Measurements from ENCODE around the gene CRIP3. TPM values are rescaled to one million over a fixed set of nuclear protein-coding genes. Genes with fewer than 3 reads are reported as not detected.

The CRIP3 gene
- total and polyA plus RNA-seq, 2 of the 13 experiments (the other 11 are each of a cell fraction or from before 2014, with no cell fraction given) = 6.3 to 9.3 TPM

DNA sequence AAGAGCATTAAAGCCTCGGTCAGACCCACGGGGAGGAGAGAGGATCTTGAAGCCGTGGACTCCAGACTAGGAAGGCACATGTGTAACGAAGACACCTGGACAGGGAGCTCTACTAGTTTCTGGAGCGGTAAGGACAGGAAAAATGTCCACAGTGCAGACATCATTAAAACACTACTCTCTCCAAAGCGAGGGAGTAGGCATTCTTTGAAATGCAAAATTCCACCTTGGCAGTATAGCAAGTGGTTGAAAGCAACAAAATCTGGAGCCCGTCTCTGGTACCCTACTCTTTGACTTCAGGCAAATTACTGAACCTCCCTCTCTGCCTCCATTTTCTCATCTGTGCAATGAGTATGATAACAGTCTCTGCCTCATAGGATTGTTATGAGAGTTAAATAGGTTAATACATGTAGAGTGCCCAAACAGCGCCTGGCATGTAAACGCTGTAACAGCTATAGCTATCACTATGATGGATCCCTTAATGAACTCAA lies 408 bp upstream of the CRIP3 start (continued):
- TF ChIP-seq, protein P1, sequence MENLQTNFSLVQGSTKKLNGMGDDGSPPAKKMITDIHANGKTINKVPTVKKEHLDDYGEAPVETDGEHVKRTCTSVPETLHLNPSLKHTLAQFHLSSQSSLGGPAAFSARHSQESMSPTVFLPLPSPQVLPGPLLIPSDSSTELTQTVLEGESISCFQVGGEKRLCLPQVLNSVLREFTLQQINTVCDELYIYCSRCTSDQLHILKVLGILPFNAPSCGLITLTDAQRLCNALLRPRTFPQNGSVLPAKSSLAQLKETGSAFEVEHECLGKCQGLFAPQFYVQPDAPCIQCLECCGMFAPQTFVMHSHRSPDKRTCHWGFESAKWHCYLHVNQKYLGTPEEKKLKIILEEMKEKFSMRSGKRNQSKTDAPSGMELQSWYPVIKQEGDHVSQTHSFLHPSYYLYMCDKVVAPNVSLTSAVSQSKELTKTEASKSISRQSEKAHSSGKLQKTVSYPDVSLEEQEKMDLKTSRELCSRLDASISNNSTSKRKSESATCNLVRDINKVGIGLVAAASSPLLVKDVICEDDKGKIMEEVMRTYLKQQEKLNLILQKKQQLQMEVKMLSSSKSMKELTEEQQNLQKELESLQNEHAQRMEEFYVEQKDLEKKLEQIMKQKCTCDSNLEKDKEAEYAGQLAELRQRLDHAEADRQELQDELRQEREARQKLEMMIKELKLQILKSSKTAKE (CRISPR knock-in tag; IDR thresholded peaks at IDR 0.05; ENCODE audit: borderline replicate concordance) = no peak
- TF ChIP-seq POLR2A (IDR thresholded peaks at IDR 0.05; ENCODE audit: insufficient read depth in 1 of 2, low read depth in 2 of 2, low read length in 2 of 2) (peak in 1 of 2 experiments; percentile 4; a peak in 1 of 4 replicates), ZKSCAN5 (CRISPR knock-in tag; IDR thresholded peaks at IDR 0.05) (no peak), THAP8 (CRISPR knock-in tag; IDR thresholded peaks at IDR 0.05; ENCODE audit: borderline replicate concordance) (no peak), ZNF256 (CRISPR knock-in tag; conservative IDR thresholded peaks at IDR 0.05) (no peak), KAT7 (CRISPR knock-in tag; IDR thresholded peaks at IDR 0.05; ENCODE audit: borderline replicate concordance) (0 out of 2 replicates have a peak, but pooled peaks have one; percentile 12), KIAA2018 (CRISPR knock-in tag; IDR thresholded peaks at IDR 0.05; ENCODE audit: borderline replicate concordance) (peak; percentile 10; the same call in 1 of the 2 replicates), ZGPAT (CRISPR knock-in tag; IDR thresholded peaks at IDR 0.05) (no peak), ZNF792 (CRISPR knock-in tag; IDR thresholded peaks at IDR 0.05) (no peak), CAMTA2 (CRISPR knock-in tag; IDR thresholded peaks at IDR 0.05; ENCODE audit: borderline replicate concordance) (no peak), ZNF816 (CRISPR knock-in tag; IDR thresholded peaks at IDR 0.05; ENCODE audit: borderline replicate concordance) (no peak), ZNF740 (CRISPR knock-in tag; IDR thresholded peaks at IDR 0.05) (no peak), U2AF2 (IDR thresholded peaks at IDR 0.05; ENCODE audit: low read depth, low read length) (no peak)
- TF ChIP-seq, protein P2, sequence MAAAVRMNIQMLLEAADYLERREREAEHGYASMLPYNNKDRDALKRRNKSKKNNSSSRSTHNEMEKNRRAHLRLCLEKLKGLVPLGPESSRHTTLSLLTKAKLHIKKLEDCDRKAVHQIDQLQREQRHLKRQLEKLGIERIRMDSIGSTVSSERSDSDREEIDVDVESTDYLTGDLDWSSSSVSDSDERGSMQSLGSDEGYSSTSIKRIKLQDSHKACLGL (CRISPR knock-in tag; IDR thresholded peaks at IDR 0.05) = no peak
- TF ChIP-seq, protein P3, sequence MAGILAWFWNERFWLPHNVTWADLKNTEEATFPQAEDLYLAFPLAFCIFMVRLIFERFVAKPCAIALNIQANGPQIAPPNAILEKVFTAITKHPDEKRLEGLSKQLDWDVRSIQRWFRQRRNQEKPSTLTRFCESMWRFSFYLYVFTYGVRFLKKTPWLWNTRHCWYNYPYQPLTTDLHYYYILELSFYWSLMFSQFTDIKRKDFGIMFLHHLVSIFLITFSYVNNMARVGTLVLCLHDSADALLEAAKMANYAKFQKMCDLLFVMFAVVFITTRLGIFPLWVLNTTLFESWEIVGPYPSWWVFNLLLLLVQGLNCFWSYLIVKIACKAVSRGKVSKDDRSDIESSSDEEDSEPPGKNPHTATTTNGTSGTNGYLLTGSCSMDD (CRISPR knock-in tag; IDR thresholded peaks at IDR 0.05) = no peak
